Measurements from ENCODE around the gene IFT122. TPM values are rescaled to one million over a fixed set of nuclear protein-coding genes. Genes with fewer than 3 reads are reported as not detected.

Gene IFT122
- total RNA-seq, 1 donor, result 21.4 TPM

DNA sequence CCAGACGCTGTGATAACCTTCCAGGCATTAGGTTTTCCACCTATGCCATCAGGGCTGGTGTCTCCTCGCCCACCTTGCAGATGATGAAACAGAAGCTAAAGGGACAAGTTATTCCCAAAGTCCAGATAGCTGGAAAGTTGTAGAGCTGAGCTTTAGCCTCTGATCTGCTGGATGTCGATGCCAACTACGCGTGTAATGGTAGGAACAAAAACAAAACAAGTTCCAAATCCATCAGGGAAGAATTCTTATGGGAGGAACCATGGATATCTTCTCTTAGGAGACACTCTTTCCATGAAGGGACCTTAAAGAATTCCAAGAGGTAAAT, 60.3 kb downstream of the IFT122 start:
- DNase-seq (ENCODE audit: low read depth), result no peak
- TF ChIP-seq, protein P1, sequence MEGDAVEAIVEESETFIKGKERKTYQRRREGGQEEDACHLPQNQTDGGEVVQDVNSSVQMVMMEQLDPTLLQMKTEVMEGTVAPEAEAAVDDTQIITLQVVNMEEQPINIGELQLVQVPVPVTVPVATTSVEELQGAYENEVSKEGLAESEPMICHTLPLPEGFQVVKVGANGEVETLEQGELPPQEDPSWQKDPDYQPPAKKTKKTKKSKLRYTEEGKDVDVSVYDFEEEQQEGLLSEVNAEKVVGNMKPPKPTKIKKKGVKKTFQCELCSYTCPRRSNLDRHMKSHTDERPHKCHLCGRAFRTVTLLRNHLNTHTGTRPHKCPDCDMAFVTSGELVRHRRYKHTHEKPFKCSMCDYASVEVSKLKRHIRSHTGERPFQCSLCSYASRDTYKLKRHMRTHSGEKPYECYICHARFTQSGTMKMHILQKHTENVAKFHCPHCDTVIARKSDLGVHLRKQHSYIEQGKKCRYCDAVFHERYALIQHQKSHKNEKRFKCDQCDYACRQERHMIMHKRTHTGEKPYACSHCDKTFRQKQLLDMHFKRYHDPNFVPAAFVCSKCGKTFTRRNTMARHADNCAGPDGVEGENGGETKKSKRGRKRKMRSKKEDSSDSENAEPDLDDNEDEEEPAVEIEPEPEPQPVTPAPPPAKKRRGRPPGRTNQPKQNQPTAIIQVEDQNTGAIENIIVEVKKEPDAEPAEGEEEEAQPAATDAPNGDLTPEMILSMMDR (IDR thresholded peaks at IDR 0.05; ENCODE audit: insufficient read depth, low read length), result no peak
- no peak overlapping the region for H3K4me3 ChIP-seq (ENCODE audit: low read depth, low read length)

DNA sequence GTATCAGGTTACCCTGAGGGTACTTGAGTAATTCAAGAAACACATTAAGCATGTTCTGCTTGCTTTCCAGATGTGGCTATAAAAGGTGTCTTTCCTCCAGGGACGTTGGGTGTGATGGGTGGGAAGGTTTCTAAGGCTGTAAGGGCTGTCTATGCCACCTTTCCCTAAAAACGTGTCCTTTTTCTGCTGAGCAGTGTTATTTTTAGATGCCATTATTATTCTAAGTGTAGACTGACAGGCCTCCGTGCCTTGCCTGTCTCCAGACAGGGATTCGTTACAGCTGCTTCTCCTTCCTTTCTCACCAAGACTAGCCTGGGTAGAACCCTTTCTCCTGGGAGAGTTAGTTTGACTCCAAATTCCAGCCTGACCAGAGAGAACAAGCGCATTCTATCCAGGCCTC, 61.6 kb downstream of the IFT122 start:
- TF ChIP-seq, protein P1 (IDR thresholded peaks at IDR 0.05; ENCODE audit: insufficient read depth, low read length), result no peak
- no peak for DNase-seq (ENCODE audit: low read depth)
- H3K4me3 ChIP-seq (ENCODE audit: low read depth, low read length), result no peak overlapping the region

DNA sequence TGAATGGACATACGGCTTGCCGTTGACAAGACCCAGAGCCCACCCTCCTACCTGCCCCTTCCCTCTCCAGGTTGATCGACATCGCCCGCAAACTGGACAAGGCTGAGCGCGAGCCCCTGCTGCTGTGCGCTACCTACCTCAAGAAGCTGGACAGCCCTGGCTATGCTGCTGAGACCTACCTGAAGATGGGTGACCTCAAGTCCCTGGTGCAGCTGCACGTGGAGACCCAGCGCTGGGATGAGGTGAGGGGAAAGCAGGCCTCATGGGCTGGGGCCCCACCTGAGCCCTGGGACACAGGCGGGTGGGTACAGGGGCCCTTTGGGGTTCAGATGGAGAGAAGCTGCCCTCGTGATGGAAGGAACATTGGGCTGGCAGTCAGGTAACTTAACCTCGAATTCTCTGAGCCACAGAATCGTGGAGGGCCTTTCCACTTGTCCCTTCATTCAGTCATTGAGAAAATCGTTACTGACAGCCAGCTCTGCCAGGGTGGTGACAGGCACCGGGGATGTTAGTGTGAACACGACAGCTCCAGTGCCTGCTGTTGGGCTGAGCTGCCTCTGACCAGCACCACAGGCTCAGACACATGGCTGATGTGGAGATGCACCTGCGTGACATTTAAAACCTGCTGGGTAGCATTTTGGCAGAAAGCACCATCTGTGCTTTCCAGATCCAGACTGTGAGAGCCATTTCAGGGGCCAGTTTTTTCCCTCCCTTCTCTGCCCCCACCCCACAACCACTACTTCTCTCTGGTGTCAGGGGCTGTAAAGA, 62.8 kb downstream of the IFT122 start:
- no peak overlapping the region for H3K4me3 ChIP-seq (ENCODE audit: low read depth, low read length)
- TF ChIP-seq, protein P1 (IDR thresholded peaks at IDR 0.05; ENCODE audit: insufficient read depth, low read length), result no peak
- no peak for DNase-seq (ENCODE audit: low read depth)

GRCh38 chr3:129503471-129504291, 63.7 kb downstream of the IFT122 start:
- DNase-seq (ENCODE audit: low read depth), result no peak

DNA sequence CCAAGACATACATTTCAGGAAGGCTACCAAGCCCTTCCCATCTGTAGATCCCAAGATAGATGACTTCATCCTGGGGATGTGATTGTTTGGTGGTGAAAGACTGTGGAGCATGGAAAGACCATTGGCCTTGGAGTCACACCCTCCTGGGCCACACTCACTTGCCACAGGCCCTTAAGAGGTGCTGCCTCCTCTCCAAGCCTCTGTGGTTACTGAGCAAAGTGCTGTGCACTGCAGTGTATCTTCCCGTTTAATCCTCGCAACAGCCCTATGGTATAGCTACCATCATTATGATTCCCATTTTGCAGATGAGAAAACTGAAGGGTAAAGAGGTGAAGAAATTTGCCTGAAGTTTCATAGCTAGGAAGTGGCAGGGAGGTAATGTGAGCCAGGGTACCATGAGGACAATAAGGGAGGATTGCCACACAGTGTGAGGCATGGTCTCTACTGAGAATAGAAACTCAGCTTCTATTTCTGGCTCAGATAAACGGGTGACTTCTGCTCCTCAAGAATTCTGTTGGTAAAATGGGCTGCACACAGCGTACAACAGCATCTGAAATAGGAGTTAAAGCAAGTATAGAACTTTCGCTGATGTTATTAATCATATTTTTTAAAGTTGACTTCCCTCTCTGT, 64.6 kb downstream of the IFT122 start:
- TF ChIP-seq, protein P1 (IDR thresholded peaks at IDR 0.05; ENCODE audit: insufficient read depth, low read length), result no peak
- no peak for DNase-seq (ENCODE audit: low read depth)
- no peak overlapping the region for H3K4me3 ChIP-seq (ENCODE audit: low read depth, low read length)

More at GRCh38 chr3:129503471-129504291, 63.7 kb downstream of the IFT122 start:
- TF ChIP-seq, protein P1 (IDR thresholded peaks at IDR 0.05; ENCODE audit: insufficient read depth, low read length), result no peak
- no peak overlapping the region for H3K4me3 ChIP-seq (ENCODE audit: low read depth, low read length)

GRCh38 chr3:129505341-129505740, 65.3 kb downstream of the IFT122 start:
- TF ChIP-seq, protein P1 (IDR thresholded peaks at IDR 0.05; ENCODE audit: insufficient read depth, low read length), result no peak
- no peak for DNase-seq (ENCODE audit: low read depth)
- H3K4me3 ChIP-seq (ENCODE audit: low read depth, low read length), result no peak overlapping the region

Data from fibroblast of the aortic adventitia (primary cell).